ENCODE results near the gene TWF2. TPM values are rescaled to one million over a fixed set of nuclear protein-coding genes. Genes with fewer than 3 reads are reported as not detected.
"Not testable (repeated sequence)": the region's sequence is repeated elsewhere in the genome, so short reads cannot be mapped to it uniquely, and the experiment has no call there.

Gene TWF2
- total RNA-seq, 4 donors from 2014 or later = 45.9 to 105 (median 50.2) TPM

GRCh38 chr3:52277972-52278509, 39.1 kb upstream of the TWF2 start:
- H3K27ac ChIP-seq = peak overlapping the region; percentile 93 to 97
- no peaks in the 10 kb centered on the region for H3K36me3 ChIP-seq
- TF ChIP-seq, protein P1, sequence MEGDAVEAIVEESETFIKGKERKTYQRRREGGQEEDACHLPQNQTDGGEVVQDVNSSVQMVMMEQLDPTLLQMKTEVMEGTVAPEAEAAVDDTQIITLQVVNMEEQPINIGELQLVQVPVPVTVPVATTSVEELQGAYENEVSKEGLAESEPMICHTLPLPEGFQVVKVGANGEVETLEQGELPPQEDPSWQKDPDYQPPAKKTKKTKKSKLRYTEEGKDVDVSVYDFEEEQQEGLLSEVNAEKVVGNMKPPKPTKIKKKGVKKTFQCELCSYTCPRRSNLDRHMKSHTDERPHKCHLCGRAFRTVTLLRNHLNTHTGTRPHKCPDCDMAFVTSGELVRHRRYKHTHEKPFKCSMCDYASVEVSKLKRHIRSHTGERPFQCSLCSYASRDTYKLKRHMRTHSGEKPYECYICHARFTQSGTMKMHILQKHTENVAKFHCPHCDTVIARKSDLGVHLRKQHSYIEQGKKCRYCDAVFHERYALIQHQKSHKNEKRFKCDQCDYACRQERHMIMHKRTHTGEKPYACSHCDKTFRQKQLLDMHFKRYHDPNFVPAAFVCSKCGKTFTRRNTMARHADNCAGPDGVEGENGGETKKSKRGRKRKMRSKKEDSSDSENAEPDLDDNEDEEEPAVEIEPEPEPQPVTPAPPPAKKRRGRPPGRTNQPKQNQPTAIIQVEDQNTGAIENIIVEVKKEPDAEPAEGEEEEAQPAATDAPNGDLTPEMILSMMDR (IDR thresholded peaks at IDR 0.05) = peak in 3 of 4 experiments; percentile 11 to 46 (median 41)
- no peak for TF ChIP-seq POLR2A (IDR thresholded peaks at IDR 0.05)
- DNase-seq = peak in 1 of 2 donors; percentile 55
- intact Hi-C loops (cut with DNase I; ENCODE audit: low total_unique reads) = no loop called here
- H3K4me1 ChIP-seq = peaks cover 4 to 5% of the 10 kb centered on the region in 2 donors
- H3K27me3 ChIP-seq = no peaks in the 10 kb centered on the region
- H3K9me3 ChIP-seq = no peaks in the 10 kb centered on the region
- H3K4me3 ChIP-seq = peak overlapping the region; percentile 81 to 88

DNA sequence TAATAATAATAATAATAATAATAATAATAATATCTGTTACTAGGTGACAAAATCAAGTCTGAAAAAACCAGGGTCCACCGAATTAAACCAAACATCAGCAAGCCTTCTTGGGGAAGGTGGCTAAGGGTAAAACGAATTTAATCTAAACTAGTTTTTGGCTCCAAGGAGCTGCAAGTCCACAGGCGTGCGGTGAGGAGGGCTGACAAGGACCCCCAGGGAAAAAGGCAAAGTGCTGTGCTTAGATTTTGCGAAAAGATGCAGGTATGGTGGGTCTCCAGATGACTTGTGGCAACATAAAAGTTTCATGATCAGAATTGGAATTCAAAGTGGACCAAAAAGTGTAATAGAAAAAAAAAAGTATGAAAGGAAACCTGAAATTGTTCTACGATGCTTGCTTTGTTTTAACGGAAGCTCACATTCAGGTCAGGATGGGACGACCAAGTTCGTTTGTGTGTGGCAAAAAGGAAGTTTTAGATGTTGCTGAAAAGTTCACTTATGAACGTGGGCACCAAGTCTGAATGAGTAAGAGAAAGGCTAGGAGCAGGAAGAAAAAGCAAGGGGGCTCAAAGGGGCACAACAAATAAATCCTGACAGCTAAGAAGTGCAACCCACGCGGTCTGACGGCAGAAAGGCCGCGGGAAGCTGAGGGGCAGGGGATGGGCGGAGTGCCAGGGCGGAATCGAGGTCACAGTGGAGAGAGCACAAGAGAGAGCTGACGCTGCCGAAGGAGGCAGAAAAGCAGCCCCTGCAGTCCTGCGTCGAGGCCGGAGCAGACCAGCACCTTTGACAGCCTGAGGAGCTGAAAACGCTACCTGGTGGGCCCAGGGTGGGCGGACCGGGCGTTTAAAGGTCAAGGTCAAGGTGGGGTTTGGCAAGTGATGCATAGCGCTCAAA, 38.4 kb upstream of the TWF2 start:
- Histone ChIP-seq H3K4me3 (peak overlapping the region; percentile 81 to 88), H3K27me3 (no peaks in the 10 kb centered on the region), H3K36me3 (no peaks in the 10 kb centered on the region), H3K27ac (peak overlapping the region; percentile 93 to 97), H3K4me1 (peaks cover 4 to 5% of the 10 kb centered on the region in 2 donors), H3K9me3 (no peaks in the 10 kb centered on the region)
- intact Hi-C loops (cut with DNase I; ENCODE audit: low total_unique reads) = no loop called here
- peak; percentile 65 to 67 for DNase-seq
- peak in 1 of 2 donors; percentile 41 for TF ChIP-seq POLR2A (IDR thresholded peaks at IDR 0.05)
- TF ChIP-seq, protein P1 (IDR thresholded peaks at IDR 0.05) = no peak

DNA sequence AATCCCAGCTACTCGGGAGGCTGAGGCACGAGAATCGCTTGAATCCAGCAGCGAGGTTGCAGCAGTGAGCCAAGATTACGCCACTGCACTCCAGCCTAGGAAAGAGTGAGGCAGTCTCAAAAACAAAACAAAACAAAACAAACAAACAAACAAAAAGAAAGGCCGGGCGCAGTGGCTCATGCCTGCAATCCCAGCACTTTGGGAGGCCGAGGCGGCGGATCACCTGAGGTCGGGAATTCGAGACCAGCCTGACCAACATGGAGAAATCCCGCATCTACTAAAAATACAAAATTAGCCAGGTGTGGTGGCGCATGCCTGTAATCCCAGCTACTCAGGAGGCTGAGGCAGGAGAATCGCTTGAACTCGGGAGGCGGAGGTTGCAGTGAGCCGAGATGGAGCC, 35.8 kb upstream of the TWF2 start:
- DNase-seq; H3K27me3 ChIP-seq; H3K36me3 ChIP-seq; H3K9me3 ChIP-seq; H3K4me3 ChIP-seq; H3K27ac ChIP-seq; intact Hi-C loops (cut with DNase I; ENCODE audit: low total_unique reads): not testable (repeated sequence)
- H3K4me1 ChIP-seq = peaks cover 9 to 15% of the 10 kb centered on the region in 2 donors

DNA sequence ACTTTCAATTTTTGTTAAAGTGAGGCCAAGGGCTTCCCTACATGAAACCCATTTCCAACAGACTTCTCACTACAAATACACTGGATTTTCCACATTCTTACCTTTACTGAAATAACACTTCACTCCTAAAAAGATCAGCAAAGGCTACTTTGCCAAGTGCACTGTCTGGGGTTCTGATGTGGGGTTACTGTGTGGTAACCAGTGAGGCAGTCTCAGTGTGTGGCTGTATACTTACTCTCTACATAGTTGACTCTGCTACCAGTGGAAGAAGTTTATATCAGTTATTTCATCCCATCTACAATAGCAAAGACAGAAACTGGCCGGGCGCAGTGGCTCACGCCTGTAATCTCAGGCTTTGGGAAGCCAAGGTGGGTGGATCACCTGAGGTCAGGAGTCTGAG, 33.9 kb upstream of the TWF2 start:
- no peak for TF ChIP-seq POLR2A (IDR thresholded peaks at IDR 0.05)
- TF ChIP-seq, protein P1 (IDR thresholded peaks at IDR 0.05) = no peak
- H3K36me3 ChIP-seq = no peaks in the 10 kb centered on the region
- H3K27ac ChIP-seq = no peak overlapping the region
- H3K4me3 ChIP-seq = no peak overlapping the region
- intact Hi-C loops (cut with DNase I; ENCODE audit: low total_unique reads) = no loop called here
- peaks cover 9 to 13% of the 10 kb centered on the region in 2 donors for H3K4me1 ChIP-seq
- no peaks in the 10 kb centered on the region for H3K27me3 ChIP-seq
- no peaks in the 10 kb centered on the region for H3K9me3 ChIP-seq
- no peak for DNase-seq

DNA sequence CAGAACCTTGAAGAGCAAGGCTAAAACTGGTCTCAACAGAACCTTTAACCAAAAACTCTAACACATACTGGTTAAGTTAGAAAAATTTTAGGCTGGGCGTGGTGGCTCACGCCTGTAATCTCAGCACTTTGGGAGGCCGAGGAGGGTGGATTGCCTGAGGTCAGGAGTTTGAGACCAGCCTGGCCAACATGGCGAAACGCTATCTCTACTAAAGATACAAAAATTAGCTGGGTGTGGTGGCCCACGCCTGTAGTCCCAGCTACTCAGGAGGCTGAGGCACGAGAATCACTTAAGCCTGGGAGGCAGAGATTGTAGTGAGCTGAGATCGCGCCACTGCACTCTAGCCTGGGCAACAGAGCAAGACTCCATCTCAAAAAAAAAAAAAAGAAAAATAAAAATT, 33.2 kb upstream of the TWF2 start:
- H3K4me3 ChIP-seq; H3K9me3 ChIP-seq; DNase-seq; intact Hi-C loops (cut with DNase I; ENCODE audit: low total_unique reads); H3K36me3 ChIP-seq; H3K27me3 ChIP-seq: not testable (repeated sequence)
- H3K4me1 ChIP-seq = peaks cover 9 to 13% of the 10 kb centered on the region in 2 donors
- H3K27ac ChIP-seq = peak overlapping the region in 1 of 2 donors; percentile 48

- Histone ChIP-seq H3K27ac (peak overlapping the region; percentile 35 to 74), H3K4me3 (no peak overlapping the region), H3K9me3 (no peaks in the 10 kb centered on the region), H3K4me1 (peaks cover 6 to 13% of the 10 kb centered on the region in 2 donors), H3K27me3 (no peaks in the 10 kb centered on the region), H3K36me3 (no peaks in the 10 kb centered on the region)
- DNase-seq = no peak
- TF ChIP-seq, protein P1 (IDR thresholded peaks at IDR 0.05) = no peak
- no peak for TF ChIP-seq POLR2A (IDR thresholded peaks at IDR 0.05)
- intact Hi-C loops (cut with DNase I; ENCODE audit: low total_unique reads) = no loop called here
Observed at GRCh38 chr3:52270252-52270754, 31.3 kb upstream of the TWF2 start.
